ENCODE measurements around the gene NFYA. TPM values are rescaled to one million over a fixed set of nuclear protein-coding genes. Genes with fewer than 3 reads are reported as not detected.

Gene NFYA
- total and polyA plus RNA-seq, 2 of the 4 experiments (the other 2 are of a cell fraction) = 10.9 to 28.5 TPM

- POLR2A ChIA-PET (ENCODE audit: unreplicated experiment) = no interaction called here
- no peak overlapping the region for H2AFZ ChIP-seq (replicated peaks; ENCODE audit: low read length, poor library complexity)
- peaks cover 2% of the 10 kb centered on the region; the same call in 1 of the 2 replicates for H3K27me3 ChIP-seq (ENCODE audit: control insufficient read depth, insufficient read depth, low read length)
- TF ChIP-seq BHLHE40 (IDR thresholded peaks at IDR 0.05; ENCODE audit: low read depth, low read length) (no peak), RFX5 (IDR thresholded peaks at IDR 0.05; ENCODE audit: low read depth, low read length) (no peak)
- H3K9ac ChIP-seq (ENCODE audit: low read depth, low read length) = no peak overlapping the region
- H4K5ac ChIP-seq (ENCODE audit: low read depth, low read length) = no peak overlapping the region
- intact Hi-C loops (cut with micrococcal nuclease) (no loop called here), dilution Hi-C loops (cut with HindIII; ENCODE audit: low sequenced_read_pairs, unreplicated experiment) (no loop called here), in situ Hi-C loops (cut with MboI; ENCODE audit: low sequenced_read_pairs) (no loop called here)
- no peak overlapping the region for H3K4me2 ChIP-seq (ENCODE audit: low read depth, low read length)
- H3K4me3 ChIP-seq (ENCODE audit: insufficient read depth, low read depth, low read length) = no peak overlapping the region
- no CpG with 5 or more reads among the region's 3 CpGs for WGBS, 2 experiments (ENCODE audit: extremely low coverage in 2 of 2, insufficient read length in 1 of 2)
- H3K36me3 ChIP-seq (ENCODE audit: control insufficient read depth, insufficient read depth, low read length) = no peaks in the 10 kb centered on the region
- H3K9me3 ChIP-seq (ENCODE audit: control insufficient read depth, insufficient read depth, low read length) = no peaks in the 10 kb centered on the region
- no peak overlapping the region for H3K23ac ChIP-seq (ENCODE audit: low read depth, low read length)
- no peak overlapping the region for H3K27ac ChIP-seq (ENCODE audit: insufficient read depth, low read length)
- no peak overlapping the region for H2BK120ac ChIP-seq (ENCODE audit: low read depth, low read length)
- H2BK20ac ChIP-seq (ENCODE audit: low read depth, low read length) = no peak overlapping the region
- no TSS peak for BruUV-seq (replicated peaks)
- H2AK5ac ChIP-seq (ENCODE audit: low read depth, low read length) = no peak overlapping the region
- CTCF ChIA-PET = interaction anchor here (0.6 kb wide), 1 partner anchor 145 kb away, joined by 3 read pairs; no protein-coding TSS in a partner anchor
- no peaks in the 10 kb centered on the region for H4K20me1 ChIP-seq (ENCODE audit: insufficient read depth, low read length)
- no peak overlapping the region for H4K91ac ChIP-seq (ENCODE audit: insufficient read depth, low read depth, low read length)
- DNase-seq = peak; percentile 6
- no peak overlapping the region for H4K8ac ChIP-seq (ENCODE audit: low read depth in 2 of 2, low read length in 2 of 2)
- H3K14ac ChIP-seq (replicated peaks; ENCODE audit: low read depth, low read length) = no peak overlapping the region
- peaks cover 12% of the 10 kb centered on the region for H3K4me1 ChIP-seq (ENCODE audit: control insufficient read depth, insufficient read depth, low read length)
- ATAC-seq (ENCODE audit: low read depth) = peak; percentile 36; the same call in 1 of the 2 replicates
- no peak overlapping the region for H3K18ac ChIP-seq (ENCODE audit: low read depth, low read length)
- H2AK9ac ChIP-seq (replicated peaks; ENCODE audit: low read depth, low read length, poor library complexity) = no peak overlapping the region
- no peak overlapping the region for H2BK5ac ChIP-seq (ENCODE audit: low read depth, low read length, poor library complexity, severe bottlenecking)
- no peak overlapping the region for H3K56ac ChIP-seq (ENCODE audit: extremely low read depth, insufficient read depth, low read length)
- 0 out of 2 replicates have a peak, but pooled peaks cover 3% of the 10 kb centered on the region for H3K9me1 ChIP-seq (ENCODE audit: insufficient read depth, low read length)
- H3K4ac ChIP-seq (ENCODE audit: low read depth, low read length) = no peak overlapping the region
- no peaks in the 10 kb centered on the region for H3K79me1 ChIP-seq (ENCODE audit: low read depth in 1 of 2, low read length in 2 of 2)
- H2BK15ac ChIP-seq (ENCODE audit: low read depth, low read length) = no peak overlapping the region
These were observed 17.6 kb upstream of the NFYA start for GRCh38 chr6:41055149-41055548.

Measured in IMR-90 (cell line).